ENCODE results near the gene TRABD2B.

TRABD2B gene

DNA sequence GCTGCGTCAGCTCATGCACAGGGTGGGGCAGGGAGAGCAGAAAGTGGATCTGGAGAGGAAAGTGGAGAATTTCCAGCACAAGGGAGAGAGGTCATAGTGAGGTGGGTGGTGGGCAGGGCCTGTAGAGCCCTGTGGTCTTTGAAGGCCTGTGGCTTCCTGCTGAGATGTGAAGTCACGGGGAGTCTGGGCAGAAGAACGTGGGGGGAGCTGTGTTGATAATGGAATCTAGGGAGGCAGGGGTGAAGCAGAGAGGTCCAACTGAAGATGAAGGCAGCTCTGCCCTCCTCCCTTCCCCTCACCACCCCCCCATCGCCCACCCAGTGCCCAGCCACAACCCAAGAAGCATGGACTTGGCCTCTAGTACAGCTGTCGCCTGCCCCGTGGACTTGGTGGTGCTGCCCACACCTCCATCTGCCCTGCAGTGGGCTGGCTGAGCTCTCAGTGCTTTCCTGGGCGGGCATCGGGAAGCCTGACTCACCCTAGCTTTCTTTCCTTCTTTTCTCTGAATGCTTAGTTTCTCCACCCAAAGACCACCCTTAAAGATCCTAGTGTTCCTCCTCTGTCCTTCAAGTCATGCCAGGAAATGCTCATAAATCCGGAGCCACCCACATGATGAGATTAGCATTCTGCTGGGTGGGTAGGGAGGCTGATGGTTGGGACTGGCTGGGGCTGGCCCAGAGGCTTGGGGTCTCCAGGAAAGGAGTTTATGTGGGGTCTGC, 186.1 kb downstream of the TRABD2B start:
- in situ Hi-C loops (cut with HindIII; ENCODE audit: low sequenced_read_pairs): no loop called here

- in situ Hi-C loops (cut with HindIII; ENCODE audit: low sequenced_read_pairs): no loop called here
Observed at GRCh38 chr1:47809301-47810084, 187.7 kb downstream of the TRABD2B start.

DNA sequence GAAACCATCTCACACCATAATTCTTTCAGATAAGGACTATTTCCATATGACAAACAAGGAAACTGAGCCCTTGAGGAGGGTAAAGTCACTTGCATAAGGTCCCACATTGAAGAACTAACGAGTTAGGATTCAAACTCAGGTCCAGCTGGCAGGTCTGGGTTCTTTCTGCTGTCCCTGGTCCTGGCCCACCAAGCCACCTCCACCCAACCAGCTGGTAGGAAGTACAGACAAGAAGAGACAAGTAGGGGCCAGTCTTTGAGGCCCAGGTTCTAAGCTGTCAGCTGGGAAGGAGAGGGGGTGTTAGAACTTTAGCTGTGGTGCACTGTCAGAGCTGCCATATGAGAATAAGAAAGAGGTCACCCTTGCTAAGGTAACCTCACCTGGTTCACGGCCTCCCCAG, 188.6 kb downstream of the TRABD2B start:
- in situ Hi-C loops (cut with HindIII; ENCODE audit: low sequenced_read_pairs): no loop called here

DNA sequence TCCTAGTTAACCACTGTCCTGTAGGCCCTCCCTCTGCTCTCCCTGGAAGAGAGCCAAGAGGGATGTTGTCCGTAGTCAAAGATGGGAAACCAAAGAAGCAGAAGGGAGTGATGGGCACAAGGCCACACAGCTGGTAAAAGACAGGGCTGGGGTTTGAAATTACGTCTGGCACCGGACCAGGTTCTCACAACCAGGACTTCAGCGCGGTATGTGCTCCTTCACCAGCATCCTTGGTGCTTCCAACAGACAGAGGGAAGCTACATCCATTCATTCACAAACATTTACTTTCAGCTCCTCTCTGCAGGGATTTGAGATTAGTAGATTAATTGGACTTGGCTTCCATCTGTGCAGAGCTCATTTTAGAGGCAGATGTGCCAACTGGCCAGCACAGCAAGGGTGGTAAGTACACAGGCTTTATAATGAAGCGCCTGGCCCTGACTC, 191.2 kb downstream of the TRABD2B start:
- in situ Hi-C loops (cut with HindIII; ENCODE audit: low sequenced_read_pairs): no loop called here

DNA sequence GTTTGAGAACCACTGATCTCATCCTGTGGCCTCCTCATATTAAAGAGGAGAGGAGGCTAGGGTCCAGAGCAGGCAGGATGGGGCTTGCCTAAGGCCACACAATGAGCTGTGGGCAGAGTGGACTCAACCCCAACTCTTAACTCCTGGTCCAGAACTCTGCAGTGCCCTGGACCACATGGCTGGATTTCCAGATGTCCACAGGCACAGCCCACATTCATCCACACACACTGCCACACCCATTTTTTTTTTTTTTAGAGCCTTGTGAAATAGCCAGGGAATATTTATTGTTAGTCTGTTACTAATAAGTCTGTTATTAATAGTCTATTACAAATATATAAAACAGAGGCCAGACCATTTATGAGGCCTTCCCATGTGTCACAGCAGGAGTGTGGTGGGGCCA, 192.2 kb downstream of the TRABD2B start:
- in situ Hi-C loops (cut with HindIII; ENCODE audit: low sequenced_read_pairs): no loop called here

DNA sequence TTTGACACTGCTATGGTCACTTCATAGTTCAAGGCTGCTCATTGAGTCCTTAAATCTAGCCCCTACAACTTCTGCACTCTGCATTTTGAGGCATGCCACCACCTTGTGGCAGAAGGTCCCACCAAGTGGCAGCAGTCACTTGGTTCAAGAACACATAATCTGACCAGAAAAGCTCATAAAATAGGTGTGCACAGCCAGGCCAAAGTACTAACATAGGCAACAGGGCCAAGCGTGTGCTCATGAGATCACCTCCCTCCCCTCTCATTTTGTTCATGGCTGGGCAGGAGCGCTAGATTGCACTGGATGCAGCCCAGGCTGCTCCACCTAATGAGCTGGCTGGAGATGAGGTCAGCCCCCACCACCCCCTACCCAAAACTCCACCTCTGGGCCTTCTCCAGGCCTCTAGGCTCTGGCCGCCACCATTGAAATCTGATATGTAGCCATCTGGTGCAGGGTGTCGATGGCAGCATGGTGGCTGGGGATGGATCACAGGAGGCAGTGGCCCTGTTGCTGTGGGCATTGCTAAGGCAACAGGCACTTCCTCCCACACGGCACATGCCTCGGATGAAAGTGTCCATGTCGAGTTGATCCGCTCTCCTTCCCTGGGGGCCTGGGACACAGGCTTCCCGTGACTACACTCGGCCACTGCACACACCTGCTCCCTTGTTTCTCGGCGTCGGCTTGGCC, 193.2 kb downstream of the TRABD2B start:
- in situ Hi-C loops (cut with HindIII; ENCODE audit: low sequenced_read_pairs): loop anchor here (5.0 kb wide), 2 partner anchors 48 to 87 kb away; no protein-coding TSS in a partner anchor

DNA sequence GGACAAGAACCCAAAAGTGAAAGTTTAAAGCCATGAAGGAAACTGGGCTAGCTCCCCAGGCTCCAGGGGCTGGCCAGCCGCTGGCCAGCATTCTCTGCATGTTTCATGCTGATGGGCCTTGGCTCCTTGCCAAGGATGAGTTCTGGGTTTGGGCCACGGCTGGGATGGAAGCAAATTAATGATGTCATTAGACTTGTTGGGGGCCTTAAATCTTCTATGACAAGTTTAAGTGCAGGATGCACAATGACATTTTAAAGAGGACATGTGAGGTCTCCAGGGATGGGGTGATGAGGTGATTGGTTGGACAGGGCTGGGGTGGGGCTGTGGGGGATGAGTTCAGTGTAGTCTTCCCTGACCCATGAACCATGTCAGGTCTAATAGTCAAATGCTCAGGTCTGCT, 199.6 kb downstream of the TRABD2B start:
- in situ Hi-C loops (cut with HindIII; ENCODE audit: low sequenced_read_pairs): no loop called here

DNA sequence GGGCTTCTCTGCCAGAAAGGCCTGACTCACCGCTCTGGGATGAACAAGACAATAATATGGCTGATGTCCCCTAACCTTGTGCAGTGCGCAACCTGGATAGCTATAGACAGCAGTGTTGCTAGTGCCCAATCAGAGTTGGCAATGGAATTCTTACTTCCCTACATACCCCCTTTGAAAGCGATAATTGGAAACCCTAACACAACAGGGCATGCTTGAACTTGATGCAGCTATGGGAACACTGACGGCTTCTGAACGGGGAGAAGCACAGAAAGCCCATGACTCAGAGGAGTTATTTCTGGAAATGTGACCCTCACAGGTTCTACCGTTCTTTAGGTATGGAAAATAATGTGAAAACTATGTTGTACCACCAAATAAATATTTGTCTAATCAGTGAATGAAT, 200.6 kb downstream of the TRABD2B start:
- in situ Hi-C loops (cut with HindIII; ENCODE audit: low sequenced_read_pairs): no loop called here

- in situ Hi-C loops (cut with HindIII; ENCODE audit: low sequenced_read_pairs): no loop called here
Observed at GRCh38 chr1:47795102-47795501, 202.1 kb downstream of the TRABD2B start.

GRCh38 chr1:47794530-47794929, 202.7 kb downstream of the TRABD2B start:
- in situ Hi-C loops (cut with HindIII; ENCODE audit: low sequenced_read_pairs): no loop called here

DNA sequence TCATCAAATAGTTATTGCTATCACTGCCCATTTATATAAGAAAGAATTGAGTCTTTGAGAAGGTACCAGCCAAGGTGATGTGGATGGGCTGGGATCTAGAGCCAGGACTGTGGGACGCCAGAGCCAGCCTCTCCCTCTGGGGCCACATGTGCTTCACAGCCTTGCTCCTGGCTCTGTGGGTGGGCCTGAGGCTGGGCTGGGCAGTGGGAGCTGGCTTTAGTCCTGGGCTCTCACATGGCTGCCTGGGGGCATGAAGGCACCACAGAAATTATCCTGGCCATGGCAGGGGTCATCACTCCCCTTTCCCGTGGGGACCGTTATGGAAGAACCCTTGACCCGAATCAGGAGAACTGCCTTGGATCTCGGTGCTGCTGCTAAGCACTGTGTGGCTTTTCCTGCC, 203.1 kb downstream of the TRABD2B start:
- in situ Hi-C loops (cut with HindIII; ENCODE audit: low sequenced_read_pairs): no loop called here

DNA sequence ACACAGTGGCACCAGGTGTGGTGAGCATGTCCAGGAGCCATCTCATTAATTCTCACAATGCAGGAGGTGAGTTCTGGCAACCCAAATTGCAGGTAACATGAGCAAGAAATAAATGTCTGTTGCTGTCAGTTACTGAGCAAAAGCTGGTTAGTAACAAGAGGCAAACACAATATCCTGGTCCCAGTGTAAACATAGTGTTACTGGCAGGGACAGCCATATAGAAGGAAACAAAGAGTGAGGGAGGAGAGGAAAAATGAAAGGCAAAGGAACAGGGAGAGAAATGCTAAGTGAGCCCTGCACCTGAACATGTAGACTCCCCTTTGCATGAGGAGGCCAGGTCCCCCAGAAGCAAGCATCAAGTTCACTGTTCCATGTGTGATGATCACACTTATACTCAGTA, 203.6 kb downstream of the TRABD2B start:
- in situ Hi-C loops (cut with HindIII; ENCODE audit: low sequenced_read_pairs): no loop called here

DNA sequence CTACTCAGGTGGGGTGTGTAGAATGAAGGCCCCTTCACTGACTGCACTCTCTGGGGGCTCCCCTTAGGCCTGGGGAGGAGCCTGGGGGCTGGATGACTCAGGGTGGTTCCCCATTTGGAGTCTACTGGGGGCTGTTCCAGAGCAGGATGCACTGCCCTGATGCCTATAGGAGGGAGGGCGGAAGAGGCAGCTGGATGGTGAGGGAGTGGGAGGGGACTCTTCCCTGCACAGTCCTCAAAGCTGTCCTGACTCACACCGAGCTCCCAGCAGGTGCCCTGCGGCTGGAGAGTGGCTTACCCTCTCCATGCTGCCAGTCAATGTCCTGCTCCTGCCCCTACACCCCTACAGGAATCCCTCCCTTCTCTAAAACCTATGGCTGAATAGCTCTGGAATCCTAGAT, 204.4 kb downstream of the TRABD2B start:
- in situ Hi-C loops (cut with HindIII; ENCODE audit: low sequenced_read_pairs): no loop called here

GRCh38 chr1:47791879-47792608, 205.1 kb downstream of the TRABD2B start:
- in situ Hi-C loops (cut with HindIII; ENCODE audit: low sequenced_read_pairs): no loop called here

GRCh38 chr1:47788761-47789160, 208.4 kb downstream of the TRABD2B start:
- in situ Hi-C loops (cut with HindIII; ENCODE audit: low sequenced_read_pairs): no loop called here

- in situ Hi-C loops (cut with HindIII; ENCODE audit: low sequenced_read_pairs): no loop called here
Observed at GRCh38 chr1:47787560-47787959, 209.6 kb downstream of the TRABD2B start.

GRCh38 chr1:47786316-47786715, 210.9 kb downstream of the TRABD2B start:
- in situ Hi-C loops (cut with HindIII; ENCODE audit: low sequenced_read_pairs): no loop called here

DNA sequence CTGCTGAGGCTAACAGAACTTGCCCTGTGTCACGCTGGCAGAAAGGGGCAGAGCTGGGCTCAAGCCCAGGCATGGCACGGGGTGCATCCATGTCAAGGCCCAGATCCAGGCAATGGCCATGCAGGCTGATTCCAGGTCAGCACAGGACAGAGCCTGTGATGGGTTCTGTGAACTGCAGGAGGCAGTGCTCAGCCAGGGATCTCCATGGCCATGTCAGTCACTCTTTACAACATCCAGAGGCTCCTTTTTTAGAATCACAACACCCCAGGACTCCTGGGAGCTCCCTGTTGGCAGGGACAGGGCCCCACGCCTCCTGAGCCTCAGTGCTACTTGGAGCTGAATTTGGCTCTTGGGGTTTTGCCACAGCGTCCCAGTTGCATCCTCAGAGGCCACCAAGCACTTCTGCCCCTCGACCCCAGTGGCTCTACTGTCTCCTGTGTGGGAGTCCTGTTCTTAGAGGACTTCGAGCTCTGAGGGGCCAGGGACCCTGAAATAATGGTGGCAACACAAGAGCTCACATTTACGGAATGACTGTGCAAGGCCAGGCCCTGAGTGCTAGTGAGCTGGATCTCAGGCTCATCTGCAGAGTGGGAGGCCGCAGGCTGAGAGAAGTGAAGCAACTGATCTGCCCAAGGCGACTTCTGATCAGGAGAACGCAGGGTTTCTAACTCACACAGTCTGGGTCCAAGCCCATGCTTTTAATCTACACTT, 211.5 kb downstream of the TRABD2B start:
- in situ Hi-C loops (cut with HindIII; ENCODE audit: low sequenced_read_pairs): no loop called here

GRCh38 chr1:47785118-47785517, 212.1 kb downstream of the TRABD2B start:
- in situ Hi-C loops (cut with HindIII; ENCODE audit: low sequenced_read_pairs): no loop called here

DNA sequence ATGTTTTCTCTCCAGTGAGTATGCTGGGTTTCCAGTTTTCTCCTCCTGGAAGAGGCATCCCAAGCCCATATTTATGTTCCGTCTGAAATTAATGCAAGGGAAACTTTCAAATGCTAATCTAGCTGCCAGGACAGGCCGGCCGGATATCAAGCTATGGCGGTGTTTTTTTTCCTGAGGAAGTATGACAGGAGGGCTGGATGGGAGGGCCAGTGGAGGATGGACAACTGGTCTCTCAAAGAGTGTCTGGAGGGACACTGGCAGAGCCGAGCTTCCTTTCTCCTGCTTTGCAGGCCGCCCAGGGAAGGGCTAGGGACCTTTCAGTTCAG, 212.7 kb downstream of the TRABD2B start:
- in situ Hi-C loops (cut with HindIII; ENCODE audit: low sequenced_read_pairs): no loop called here
